ACHN (cell line): ENCODE results near the gene ALDH9A1.

Experiments used
- DNase-seq: peaks from one replicate; pipeline ENCODE4 v3.0.0-alpha.2; 2015
- in situ Hi-C: cut with HindIII; loops from 2 replicates; pipeline ENCODE4 v1.10.0; 2017; ENCODE audit warnings: low sequenced_read_pairs, low pct_ligation_motif_present, low pct_unique_long_range_greater_than_20kb

The ALDH9A1 gene

DNA sequence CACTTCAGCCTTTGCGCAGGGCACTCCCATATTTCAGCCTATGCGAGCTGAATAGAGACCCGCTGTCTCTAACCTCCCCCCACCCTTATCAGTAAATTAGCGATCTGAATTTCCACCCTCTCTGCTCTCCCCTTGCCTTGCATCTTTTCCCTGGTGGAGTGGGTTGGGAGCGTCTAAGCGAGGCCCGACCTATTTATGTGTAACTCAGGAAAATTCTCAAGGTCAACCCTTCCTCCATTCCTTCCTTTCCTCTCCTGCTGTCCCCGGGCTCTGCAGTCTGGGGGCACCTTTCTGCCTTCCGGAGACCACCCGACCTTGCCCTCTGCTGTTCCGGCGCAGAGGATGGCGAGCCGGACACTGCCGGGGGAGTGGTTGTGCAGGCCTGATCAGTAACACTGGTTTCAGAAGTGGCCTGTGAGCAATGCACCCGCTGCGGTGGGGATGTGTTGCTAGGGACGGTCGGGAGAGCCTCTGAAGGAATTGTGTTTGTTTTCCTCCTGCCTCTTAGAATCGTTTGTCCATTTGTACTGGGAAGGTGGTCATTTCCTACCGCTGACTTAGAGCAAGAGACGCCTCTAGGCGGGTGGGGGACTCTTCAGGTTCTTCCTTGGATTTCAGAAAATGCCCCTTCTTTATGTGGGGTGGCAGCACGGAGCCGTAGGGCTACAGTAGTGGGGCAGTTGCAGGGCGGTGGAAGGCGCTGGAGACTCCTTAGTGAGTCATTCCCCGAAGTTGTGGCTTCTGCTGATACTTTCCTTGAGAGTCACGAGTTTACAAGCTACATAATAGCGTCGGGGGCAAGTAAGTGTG, 66.8 kb downstream of the ALDH9A1 start:
- in situ Hi-C loops, result no loop called here
- peak; percentile 91 for DNase-seq

- in situ Hi-C loops, result no loop called here
- peak; percentile 98 for DNase-seq
Observed at GRCh38 chr1:165630629-165631341, 67.6 kb downstream of the ALDH9A1 start, which contains the start of gene MGST3. TSS of gene MGST3 (plus strand) at chr1:165631234. CDS start at chr1:165649848, 18,614 bp downstream.

GRCh38 chr1:165629848-165630628, 68.3 kb downstream of the ALDH9A1 start:
- in situ Hi-C loops, result no loop called here
- DNase-seq, result no peak

GRCh38 chr1:165629151-165629550, 69.2 kb downstream of the ALDH9A1 start:
- in situ Hi-C loops, result no loop called here
- no peak for DNase-seq

- no peak for DNase-seq
- in situ Hi-C loops, result no loop called here
Observed at GRCh38 chr1:165628147-165628822, 70.1 kb downstream of the ALDH9A1 start.

DNA sequence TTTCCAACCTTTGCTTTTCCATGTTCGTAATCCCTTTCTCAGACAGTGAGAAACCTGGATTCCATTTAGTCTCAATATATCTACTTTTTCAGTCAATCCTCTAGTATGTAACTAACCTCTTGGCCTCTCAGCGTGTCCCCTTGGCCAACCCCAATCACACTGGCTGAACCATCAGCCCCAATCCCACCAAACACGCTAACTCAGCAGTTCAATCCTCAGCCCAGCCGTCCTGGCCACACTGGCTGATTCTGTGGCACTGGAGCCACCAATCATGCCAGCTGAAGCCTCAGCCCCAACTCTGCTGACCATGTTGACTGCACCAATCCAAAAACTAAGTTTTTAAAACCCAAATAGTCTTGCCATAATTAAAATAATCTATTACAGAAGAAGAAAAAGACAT, 73.9 kb downstream of the ALDH9A1 start:
- in situ Hi-C loops, result no loop called here
- no peak for DNase-seq

GRCh38 chr1:165623624-165624023, 74.7 kb downstream of the ALDH9A1 start:
- no peak for DNase-seq
- in situ Hi-C loops, result no loop called here

DNA sequence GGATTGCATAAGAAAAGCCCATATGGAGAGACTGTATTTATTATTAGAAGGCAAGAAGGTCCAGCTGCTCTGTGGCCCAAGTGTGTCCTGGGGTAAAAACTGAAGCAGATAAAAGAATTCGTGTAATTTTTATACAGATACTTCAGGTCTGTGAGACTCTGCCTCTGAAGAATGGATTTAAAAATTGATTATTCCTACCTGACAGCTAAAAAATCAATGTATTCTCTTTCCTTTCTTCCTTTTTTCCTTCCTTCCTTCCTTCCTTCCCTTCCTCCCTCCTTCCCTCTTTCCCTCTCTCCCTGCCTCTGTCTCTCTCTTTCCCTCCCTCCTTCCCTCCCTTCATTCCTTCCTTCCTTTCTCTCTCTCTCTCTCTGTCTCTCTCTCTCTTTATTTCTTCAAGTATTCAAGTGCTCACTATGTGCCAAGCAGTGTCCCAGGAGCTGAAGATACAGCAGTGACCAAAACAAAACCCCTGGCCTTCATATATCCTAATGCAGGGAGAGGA, 78.7 kb downstream of the ALDH9A1 start:
- in situ Hi-C loops, result no loop called here

DNA sequence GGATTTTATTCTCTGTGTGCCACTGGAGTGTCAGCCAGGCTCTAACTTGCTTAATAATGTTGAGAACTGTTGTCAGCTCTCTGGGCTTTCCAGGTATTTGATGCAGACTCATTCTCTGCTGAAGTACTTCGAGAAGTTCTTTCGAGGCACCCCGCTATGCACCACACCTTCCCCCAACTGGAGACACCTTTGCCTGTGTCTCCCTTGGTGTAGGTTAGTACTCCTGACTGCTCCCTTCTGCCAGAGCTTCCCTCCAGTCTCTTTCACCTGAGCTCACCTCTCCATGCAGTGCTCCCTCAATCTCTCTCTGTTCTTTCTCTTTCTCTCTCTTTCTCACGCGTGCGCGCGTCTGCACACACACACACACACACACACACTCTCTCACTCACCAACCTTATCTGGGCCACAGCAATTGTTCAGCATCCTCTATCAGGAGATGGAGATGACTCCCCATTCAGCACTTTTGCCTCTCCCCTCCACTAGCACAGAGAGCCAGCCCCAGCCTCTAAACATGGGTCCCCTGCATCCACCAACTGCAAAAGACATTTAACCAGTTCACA, 81.3 kb downstream of the ALDH9A1 start:
- in situ Hi-C loops, result no loop called here
- no peak for DNase-seq

More for the DNA sequence above, 78.7 kb downstream of the ALDH9A1 start:
- DNase-seq, result no peak

- in situ Hi-C loops, result no loop called here
- no peak for DNase-seq
Observed at GRCh38 chr1:165616054-165616612, 82.2 kb downstream of the ALDH9A1 start.
